Uterus (tissue), 2 donors: ENCODE measurements around the gene MCM10.

Source experiments
- POLR2A ChIP-seq, 2 donors: fragments of 450-650 bp; IDR thresholded peaks; one replicate each; pipeline ENCODE4 v1.6.1; 2016; ENCODE audit warnings: antibody characterized with exemption in 2 of 2, mild to moderate bottlenecking in 1 of 2, moderate library complexity in 1 of 2
- TF ChIP-seq, protein P1 (sequence below), 4 experiments: fragments of 200-600 bp in 2 of 4; fragments of 450-650 bp in 2 of 4; sonication (generic) in 2 of 4; IDR thresholded peaks; one replicate each; pipeline ENCODE4 v1.5.1; 2016 to 2019; ENCODE audit warnings: antibody characterized with exemption in 4 of 4, mild to moderate bottlenecking in 2 of 4, moderate library complexity in 1 of 4

DNA sequence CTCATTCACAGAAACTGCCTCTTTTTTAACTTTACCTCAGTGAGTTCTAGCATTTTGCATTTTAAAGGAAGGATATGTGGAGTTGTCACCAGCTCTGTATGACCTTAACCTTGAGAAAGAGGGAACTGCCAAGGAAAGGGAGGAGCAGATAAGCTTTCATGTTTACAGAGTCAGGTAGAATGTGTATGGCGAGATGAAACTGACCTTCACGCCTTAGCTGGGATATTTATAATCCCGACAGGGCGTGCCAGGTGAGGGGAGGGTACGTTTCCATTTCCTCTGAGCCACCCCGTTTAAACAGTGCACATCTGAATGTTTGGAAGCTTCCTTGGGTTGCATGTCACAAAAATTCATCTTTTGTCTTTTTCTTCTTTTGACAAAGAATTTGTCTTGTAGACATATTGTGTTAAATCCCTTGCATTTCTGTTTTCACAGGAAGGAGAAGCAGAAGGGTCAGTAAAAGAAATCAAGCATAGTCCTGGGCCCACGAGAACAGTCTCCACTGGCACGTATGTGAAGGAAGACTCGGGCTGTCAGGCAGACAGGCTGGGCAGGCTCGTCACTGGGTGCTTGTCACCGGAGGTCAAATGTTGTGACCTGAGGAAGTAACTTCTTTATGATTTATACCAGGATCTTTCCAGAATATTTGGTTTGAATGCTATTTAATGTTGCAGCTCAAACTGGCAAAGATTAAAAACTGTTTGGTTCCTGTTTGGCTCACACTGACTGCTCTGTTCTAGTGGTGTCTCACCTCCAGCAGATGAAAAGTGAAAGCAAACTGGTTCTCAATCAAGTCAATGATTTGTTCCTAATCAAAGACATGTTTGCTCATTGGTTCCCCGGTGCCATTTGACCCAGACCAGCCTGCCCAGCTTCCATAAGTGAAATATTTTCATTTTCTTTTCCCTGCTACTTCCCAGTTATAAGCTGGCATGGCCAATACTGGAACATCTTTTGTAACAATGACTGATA lies 45.2 kb upstream of the MCM10 start:
- TF ChIP-seq POLR2A (IDR thresholded peaks at IDR 0.05), result no peak
- TF ChIP-seq, protein P1, sequence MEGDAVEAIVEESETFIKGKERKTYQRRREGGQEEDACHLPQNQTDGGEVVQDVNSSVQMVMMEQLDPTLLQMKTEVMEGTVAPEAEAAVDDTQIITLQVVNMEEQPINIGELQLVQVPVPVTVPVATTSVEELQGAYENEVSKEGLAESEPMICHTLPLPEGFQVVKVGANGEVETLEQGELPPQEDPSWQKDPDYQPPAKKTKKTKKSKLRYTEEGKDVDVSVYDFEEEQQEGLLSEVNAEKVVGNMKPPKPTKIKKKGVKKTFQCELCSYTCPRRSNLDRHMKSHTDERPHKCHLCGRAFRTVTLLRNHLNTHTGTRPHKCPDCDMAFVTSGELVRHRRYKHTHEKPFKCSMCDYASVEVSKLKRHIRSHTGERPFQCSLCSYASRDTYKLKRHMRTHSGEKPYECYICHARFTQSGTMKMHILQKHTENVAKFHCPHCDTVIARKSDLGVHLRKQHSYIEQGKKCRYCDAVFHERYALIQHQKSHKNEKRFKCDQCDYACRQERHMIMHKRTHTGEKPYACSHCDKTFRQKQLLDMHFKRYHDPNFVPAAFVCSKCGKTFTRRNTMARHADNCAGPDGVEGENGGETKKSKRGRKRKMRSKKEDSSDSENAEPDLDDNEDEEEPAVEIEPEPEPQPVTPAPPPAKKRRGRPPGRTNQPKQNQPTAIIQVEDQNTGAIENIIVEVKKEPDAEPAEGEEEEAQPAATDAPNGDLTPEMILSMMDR (IDR thresholded peaks at IDR 0.05), result no peak
